Brain pericyte (primary cell): ENCODE results near the gene GET3.
"Not testable (repeated sequence)": the region's sequence is repeated elsewhere in the genome, so short reads cannot be mapped to it uniquely, and the experiment has no call there.

ENCODE experiments used
- DNase-seq: peaks from one replicate; pipeline ENCODE4 v3.0.0-alpha.2; 2012; ENCODE audit warnings: low read depth, low spot score

GET3 gene

GRCh38 chr19:12715929-12716328 is 21.4 kb upstream of the GET3 start:
- DNase-seq, result no peak

GRCh38 chr19:12720296-12720695 is 17.0 kb upstream of the GET3 start:
- DNase-seq, result no peak

GRCh38 chr19:12720851-12721655 is 16.2 kb upstream of the GET3 start:
- DNase-seq, result no peak

- peak; percentile 47 for DNase-seq
Measured at GRCh38 chr19:12721656-12722565, 15.4 kb upstream of the GET3 start.

GRCh38 chr19:12722566-12723380 is 14.5 kb upstream of the GET3 start:
- peak; percentile 93 for DNase-seq

GRCh38 chr19:12723381-12723640 is 14.0 kb upstream of the GET3 start:
- no peak for DNase-seq

GRCh38 chr19:12723641-12724426 is 13.5 kb upstream of the GET3 start, which contains the start of gene TNPO2:
TSS of gene TNPO2 (minus strand) at chr19:12723932. CDS start at chr19:12720977, 2,955 bp downstream.
- DNase-seq, result no peak

- DNase-seq, result not testable (repeated sequence)
Measured at GRCh38 chr19:12725612-12726011, 11.7 kb upstream of the GET3 start.

GRCh38 chr19:12726988-12727316 is 10.3 kb upstream of the GET3 start:
- no peak for DNase-seq

GRCh38 chr19:12727745-12728433 is 9.4 kb upstream of the GET3 start:
- no peak for DNase-seq

- DNase-seq, result no peak
Measured at GRCh38 chr19:12730064-12730463, 7.2 kb upstream of the GET3 start.

GRCh38 chr19:12731337-12731736 is 6.0 kb upstream of the GET3 start:
- DNase-seq, result no peak

GRCh38 chr19:12733369-12734214 is 3.7 kb upstream of the GET3 start:
- DNase-seq, result no peak

- no peak for DNase-seq
Measured at GRCh38 chr19:12737835-12738351, 596 bp downstream of the GET3 start.

GRCh38 chr19:12745166-12745897 is 8.0 kb downstream of the GET3 start:
- DNase-seq, result peak; percentile 76

GRCh38 chr19:12748489-12748888 is 11.2 kb downstream of the GET3 start:
- DNase-seq, result no peak

GRCh38 chr19:12749938-12750521 is 12.7 kb downstream of the GET3 start:
- no peak for DNase-seq

- DNase-seq, result no peak
Measured at GRCh38 chr19:12750851-12751250, 13.6 kb downstream of the GET3 start.
